HepG2 (cell line): ENCODE results near the gene ELAPOR1. TPM values are rescaled to one million over a fixed set of nuclear protein-coding genes. Genes with fewer than 3 reads are reported as not detected.

Experiments used
- ISL2 ChIP-seq: sonication (generic); formaldehyde crosslinking; IDR thresholded peaks from 2 replicates; pipeline ENCODE4 v1.5.0; 2020; ENCODE audit warnings: missing genetic modification reagents
- MEF2D ChIP-seq: sonication (generic); formaldehyde crosslinking; IDR thresholded peaks from 2 replicates; pipeline ENCODE4 v1.5.1; 2020; ENCODE audit warnings: mild to moderate bottlenecking, missing genetic modification reagents
- PCBP1 ChIP-seq: fragments of 200-400 bp; formaldehyde crosslinking; IDR thresholded peaks from 2 replicates; pipeline ENCODE4 v1.6.1; 2017; ENCODE audit warnings: mild to moderate bottlenecking, low read depth, low read length, borderline replicate concordance
- SALL1 ChIP-seq: sonication (generic); formaldehyde crosslinking; IDR thresholded peaks from 2 replicates; pipeline ENCODE4 v1.8.0; 2022; ENCODE audit warnings: mild to moderate bottlenecking, missing genetic modification reagents
- ZBTB42 ChIP-seq: sonication (generic); formaldehyde crosslinking; IDR thresholded peaks from 2 replicates; pipeline ENCODE4 v1.5.0; 2020; ENCODE audit warnings: mild to moderate bottlenecking, missing genetic modification reagents
- ZC3H13 ChIP-seq: sonication (generic); formaldehyde crosslinking; IDR thresholded peaks from 2 replicates; pipeline ENCODE4 v1.8.1; 2023; ENCODE audit warnings: mild to moderate bottlenecking, missing genetic modification reagents, moderate library complexity
- ZFYVE20 ChIP-seq: sonication (generic); formaldehyde crosslinking; IDR thresholded peaks from 2 replicates; pipeline ENCODE4 v1.8.0; 2023; ENCODE audit warnings: low read depth, mild to moderate bottlenecking, moderate library complexity, missing genetic modification reagents, borderline replicate concordance
- ZNF331 ChIP-seq: sonication (generic); formaldehyde crosslinking; IDR thresholded peaks from 2 replicates; pipeline ENCODE4 v1.4.0; 2020; ENCODE audit warnings: missing genetic modification reagents
- polyA plus RNA-seq, 8 experiments: library from polyadenylated mRNA; depleted of rRNA in 3 of 8; stranded (reverse) in 7 of 8; unstranded in 1 of 8; fragments of >200 nt; fragmentation: Illumina TruSeq in 4 of 8; extraction: Trizol in 4 of 8; gene quantifications; 2 replicates each; pipeline versions ENCODE4 v1.2.1 to v1.2.3, GENCODE V29; 2011 to 2016; ENCODE audit warnings: low read depth in 4 of 8, missing spikeins in 1 of 8, mixed read lengths in 1 of 8; ENCODE audit not compliant: insufficient read depth in 1 of 8
- total RNA-seq, 5 experiments: library from RNA; depleted of rRNA; stranded (reverse); fragments of >200 nt; fragmentation: Illumina TruSeq; extraction: Trizol; gene quantifications; 2 replicates each; pipeline ENCODE4 v1.2.3, GENCODE V29; 2016; ENCODE audit warnings: low read depth in 1 of 5
- TF ChIP-seq, protein P1 (sequence below): IDR thresholded peaks from 2 replicates; pipeline ENCODE4 v1.4.0; 2020; ENCODE audit warnings: mild to moderate bottlenecking, missing genetic modification reagents
- TF ChIP-seq, protein P2 (sequence below): sonication (generic); formaldehyde crosslinking; IDR thresholded peaks from 2 replicates; pipeline ENCODE4 v1.5.0; 2020; ENCODE audit warnings: mild to moderate bottlenecking, low read depth, missing genetic modification reagents, borderline replicate concordance
- TF ChIP-seq, protein P3 (sequence below): sonication (generic); formaldehyde crosslinking; IDR thresholded peaks from 2 replicates; pipeline ENCODE4 v1.4.0; 2020; ENCODE audit warnings: missing genetic modification reagents
- TF ChIP-seq, protein P4 (sequence below): sonication (generic); formaldehyde crosslinking; IDR thresholded peaks from 2 replicates; pipeline ENCODE4 v1.4.0; 2020; ENCODE audit warnings: missing genetic modification reagents
- TF ChIP-seq, protein P5 (sequence below): sonication (generic); formaldehyde crosslinking; IDR thresholded peaks from 2 replicates; pipeline ENCODE4 v1.8.0; 2022; ENCODE audit warnings: mild to moderate bottlenecking, missing genetic modification reagents
- TF ChIP-seq, protein P6 (sequence below): sonication (generic); formaldehyde crosslinking; IDR thresholded peaks from 2 replicates; pipeline ENCODE4 v1.4.0; 2020; ENCODE audit warnings: missing genetic modification reagents
- TF ChIP-seq, protein P7 (sequence below): sonication (generic); formaldehyde crosslinking; IDR thresholded peaks from 2 replicates; pipeline ENCODE4 v1.5.1; 2020; ENCODE audit warnings: missing genetic modification reagents, mild to moderate bottlenecking, borderline replicate concordance

The ELAPOR1 gene
- total and polyA plus RNA-seq, 2 of the 13 experiments (the other 11 are each of a cell fraction or from before 2014, with no cell fraction given): 0.13 to 0.20 TPM

DNA sequence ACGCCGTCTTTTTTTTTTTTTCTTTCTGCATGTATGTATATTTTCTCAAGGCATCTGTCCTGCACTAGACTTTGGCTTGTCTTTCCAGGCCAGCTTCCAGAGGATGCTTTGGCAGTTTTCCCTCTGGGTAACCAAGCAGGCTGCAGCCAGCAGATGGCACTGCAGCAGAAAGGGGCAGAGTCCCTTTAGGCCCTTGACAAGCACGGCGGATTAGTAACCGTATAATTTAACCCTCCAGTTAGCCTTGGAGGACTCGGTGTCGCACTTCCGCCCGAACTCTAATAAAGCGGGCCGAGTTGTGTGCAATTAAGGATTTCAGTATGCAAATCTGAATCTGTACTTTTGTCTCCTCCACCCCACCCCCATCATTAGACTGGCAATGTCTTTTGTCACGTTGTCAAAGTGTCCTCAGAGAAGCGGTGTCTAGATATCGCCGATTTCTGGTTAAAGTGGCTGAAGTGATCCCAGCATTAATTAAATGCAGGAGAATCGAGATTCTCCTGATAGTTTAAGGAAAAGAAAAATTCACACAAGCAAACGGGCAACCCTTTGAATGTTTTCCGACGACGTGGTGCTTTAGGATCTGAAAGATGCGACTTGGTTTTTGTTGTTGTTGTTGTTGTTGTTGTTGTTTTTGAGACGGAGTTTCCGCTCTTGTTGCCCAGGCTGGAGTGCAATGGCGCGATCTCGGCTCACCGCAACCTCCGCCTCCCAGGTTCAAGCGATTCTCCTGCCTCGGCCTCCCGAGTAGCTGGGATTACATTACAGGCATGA is 24.5 kb upstream of the ELAPOR1 start (continued):
- TF ChIP-seq, protein P1, sequence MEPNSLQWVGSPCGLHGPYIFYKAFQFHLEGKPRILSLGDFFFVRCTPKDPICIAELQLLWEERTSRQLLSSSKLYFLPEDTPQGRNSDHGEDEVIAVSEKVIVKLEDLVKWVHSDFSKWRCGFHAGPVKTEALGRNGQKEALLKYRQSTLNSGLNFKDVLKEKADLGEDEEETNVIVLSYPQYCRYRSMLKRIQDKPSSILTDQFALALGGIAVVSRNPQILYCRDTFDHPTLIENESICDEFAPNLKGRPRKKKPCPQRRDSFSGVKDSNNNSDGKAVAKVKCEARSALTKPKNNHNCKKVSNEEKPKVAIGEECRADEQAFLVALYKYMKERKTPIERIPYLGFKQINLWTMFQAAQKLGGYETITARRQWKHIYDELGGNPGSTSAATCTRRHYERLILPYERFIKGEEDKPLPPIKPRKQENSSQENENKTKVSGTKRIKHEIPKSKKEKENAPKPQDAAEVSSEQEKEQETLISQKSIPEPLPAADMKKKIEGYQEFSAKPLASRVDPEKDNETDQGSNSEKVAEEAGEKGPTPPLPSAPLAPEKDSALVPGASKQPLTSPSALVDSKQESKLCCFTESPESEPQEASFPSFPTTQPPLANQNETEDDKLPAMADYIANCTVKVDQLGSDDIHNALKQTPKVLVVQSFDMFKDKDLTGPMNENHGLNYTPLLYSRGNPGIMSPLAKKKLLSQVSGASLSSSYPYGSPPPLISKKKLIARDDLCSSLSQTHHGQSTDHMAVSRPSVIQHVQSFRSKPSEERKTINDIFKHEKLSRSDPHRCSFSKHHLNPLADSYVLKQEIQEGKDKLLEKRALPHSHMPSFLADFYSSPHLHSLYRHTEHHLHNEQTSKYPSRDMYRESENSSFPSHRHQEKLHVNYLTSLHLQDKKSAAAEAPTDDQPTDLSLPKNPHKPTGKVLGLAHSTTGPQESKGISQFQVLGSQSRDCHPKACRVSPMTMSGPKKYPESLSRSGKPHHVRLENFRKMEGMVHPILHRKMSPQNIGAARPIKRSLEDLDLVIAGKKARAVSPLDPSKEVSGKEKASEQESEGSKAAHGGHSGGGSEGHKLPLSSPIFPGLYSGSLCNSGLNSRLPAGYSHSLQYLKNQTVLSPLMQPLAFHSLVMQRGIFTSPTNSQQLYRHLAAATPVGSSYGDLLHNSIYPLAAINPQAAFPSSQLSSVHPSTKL: 0 out of 2 replicates have a peak, but pooled peaks have one; percentile 55
- TF ChIP-seq, protein P2, sequence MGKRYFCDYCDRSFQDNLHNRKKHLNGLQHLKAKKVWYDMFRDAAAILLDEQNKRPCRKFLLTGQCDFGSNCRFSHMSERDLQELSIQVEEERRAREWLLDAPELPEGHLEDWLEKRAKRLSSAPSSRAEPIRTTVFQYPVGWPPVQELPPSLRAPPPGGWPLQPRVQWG (CRISPR knock-in tag): no peak
- TF ChIP-seq, protein P3, sequence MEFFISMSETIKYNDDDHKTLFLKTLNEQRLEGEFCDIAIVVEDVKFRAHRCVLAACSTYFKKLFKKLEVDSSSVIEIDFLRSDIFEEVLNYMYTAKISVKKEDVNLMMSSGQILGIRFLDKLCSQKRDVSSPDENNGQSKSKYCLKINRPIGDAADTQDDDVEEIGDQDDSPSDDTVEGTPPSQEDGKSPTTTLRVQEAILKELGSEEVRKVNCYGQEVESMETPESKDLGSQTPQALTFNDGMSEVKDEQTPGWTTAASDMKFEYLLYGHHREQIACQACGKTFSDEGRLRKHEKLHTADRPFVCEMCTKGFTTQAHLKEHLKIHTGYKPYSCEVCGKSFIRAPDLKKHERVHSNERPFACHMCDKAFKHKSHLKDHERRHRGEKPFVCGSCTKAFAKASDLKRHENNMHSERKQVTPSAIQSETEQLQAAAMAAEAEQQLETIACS (CRISPR knock-in tag): no peak
- TF ChIP-seq ZBTB42 (CRISPR knock-in tag): 0 out of 2 replicates have a peak, but pooled peaks have one; percentile 32
- TF ChIP-seq SALL1: peak; percentile 58
- TF ChIP-seq, protein P4, sequence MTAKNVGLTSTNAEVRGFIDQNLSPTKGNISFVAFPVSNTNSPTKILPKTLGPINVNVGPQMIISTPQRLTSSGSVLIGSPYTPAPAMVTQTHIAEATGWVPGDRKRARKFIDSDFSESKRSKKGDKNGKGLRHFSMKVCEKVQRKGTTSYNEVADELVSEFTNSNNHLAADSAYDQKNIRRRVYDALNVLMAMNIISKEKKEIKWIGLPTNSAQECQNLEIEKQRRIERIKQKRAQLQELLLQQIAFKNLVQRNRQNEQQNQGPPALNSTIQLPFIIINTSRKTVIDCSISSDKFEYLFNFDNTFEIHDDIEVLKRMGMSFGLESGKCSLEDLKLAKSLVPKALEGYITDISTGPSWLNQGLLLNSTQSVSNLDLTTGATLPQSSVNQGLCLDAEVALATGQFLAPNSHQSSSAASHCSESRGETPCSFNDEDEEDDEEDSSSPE: no peak
- peak; percentile 79; the same call in 1 of the 2 replicates for TF ChIP-seq ZNF331 (CRISPR knock-in tag)
- TF ChIP-seq, protein P5, sequence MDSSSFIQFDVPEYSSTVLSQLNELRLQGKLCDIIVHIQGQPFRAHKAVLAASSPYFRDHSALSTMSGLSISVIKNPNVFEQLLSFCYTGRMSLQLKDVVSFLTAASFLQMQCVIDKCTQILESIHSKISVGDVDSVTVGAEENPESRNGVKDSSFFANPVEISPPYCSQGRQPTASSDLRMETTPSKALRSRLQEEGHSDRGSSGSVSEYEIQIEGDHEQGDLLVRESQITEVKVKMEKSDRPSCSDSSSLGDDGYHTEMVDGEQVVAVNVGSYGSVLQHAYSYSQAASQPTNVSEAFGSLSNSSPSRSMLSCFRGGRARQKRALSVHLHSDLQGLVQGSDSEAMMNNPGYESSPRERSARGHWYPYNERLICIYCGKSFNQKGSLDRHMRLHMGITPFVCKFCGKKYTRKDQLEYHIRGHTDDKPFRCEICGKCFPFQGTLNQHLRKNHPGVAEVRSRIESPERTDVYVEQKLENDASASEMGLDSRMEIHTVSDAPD (CRISPR knock-in tag): no peak
- peak; percentile 92 for TF ChIP-seq ZC3H13
- no peak for TF ChIP-seq PCBP1
- 0 out of 2 replicates have a peak, but pooled peaks have one; percentile 19 for TF ChIP-seq MEF2D (CRISPR knock-in tag)
- TF ChIP-seq, protein P6, sequence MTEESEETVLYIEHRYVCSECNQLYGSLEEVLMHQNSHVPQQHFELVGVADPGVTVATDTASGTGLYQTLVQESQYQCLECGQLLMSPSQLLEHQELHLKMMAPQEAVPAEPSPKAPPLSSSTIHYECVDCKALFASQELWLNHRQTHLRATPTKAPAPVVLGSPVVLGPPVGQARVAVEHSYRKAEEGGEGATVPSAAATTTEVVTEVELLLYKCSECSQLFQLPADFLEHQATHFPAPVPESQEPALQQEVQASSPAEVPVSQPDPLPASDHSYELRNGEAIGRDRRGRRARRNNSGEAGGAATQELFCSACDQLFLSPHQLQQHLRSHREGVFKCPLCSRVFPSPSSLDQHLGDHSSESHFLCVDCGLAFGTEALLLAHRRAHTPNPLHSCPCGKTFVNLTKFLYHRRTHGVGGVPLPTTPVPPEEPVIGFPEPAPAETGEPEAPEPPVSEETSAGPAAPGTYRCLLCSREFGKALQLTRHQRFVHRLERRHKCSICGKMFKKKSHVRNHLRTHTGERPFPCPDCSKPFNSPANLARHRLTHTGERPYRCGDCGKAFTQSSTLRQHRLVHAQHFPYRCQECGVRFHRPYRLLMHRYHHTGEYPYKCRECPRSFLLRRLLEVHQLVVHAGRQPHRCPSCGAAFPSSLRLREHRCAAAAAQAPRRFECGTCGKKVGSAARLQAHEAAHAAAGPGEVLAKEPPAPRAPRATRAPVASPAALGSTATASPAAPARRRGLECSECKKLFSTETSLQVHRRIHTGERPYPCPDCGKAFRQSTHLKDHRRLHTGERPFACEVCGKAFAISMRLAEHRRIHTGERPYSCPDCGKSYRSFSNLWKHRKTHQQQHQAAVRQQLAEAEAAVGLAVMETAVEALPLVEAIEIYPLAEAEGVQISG (CRISPR knock-in tag): peak; percentile 96
- no peak for TF ChIP-seq ZFYVE20
- 0 out of 2 replicates have a peak, but pooled peaks have one; percentile 19 for TF ChIP-seq ISL2
- TF ChIP-seq, protein P7, sequence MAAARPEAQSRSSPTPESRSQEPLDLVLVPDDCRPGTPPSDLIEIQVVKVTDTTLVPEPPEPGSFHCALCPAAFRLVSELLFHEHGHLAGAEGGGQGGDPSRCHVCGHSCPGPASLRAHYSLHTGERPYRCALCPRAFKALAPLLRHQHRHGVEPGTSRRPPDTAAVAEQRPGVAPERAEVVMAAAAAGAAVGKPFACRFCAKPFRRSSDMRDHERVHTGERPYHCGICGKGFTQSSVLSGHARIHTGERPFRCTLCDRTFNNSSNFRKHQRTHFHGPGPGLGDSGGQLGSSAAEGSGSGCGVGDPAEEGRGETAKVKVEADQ (CRISPR knock-in tag): no peak; the same call in 1 of the 2 replicates
